Activated CD8-positive, alpha-beta T cell treated with anti-CD3 and anti-CD28 coated beads, Interleukin-2, amount 10 ng/mL, durations not matched to agents 7 days and 5 days (primary cell): ENCODE data around the gene PRR3. TPM values are rescaled to one million over a fixed set of nuclear protein-coding genes. Genes with fewer than 3 reads are reported as not detected.
"Not testable (repeated sequence)": the region's sequence is repeated elsewhere in the genome, so short reads cannot be mapped to it uniquely, and the experiment has no call there.

Experiments
- ATAC-seq: fragments of 150-1000 bp; cut with Tn5 transposase; one replicate; pipeline ENCODE4 v1.10.0; 2021; ENCODE audit warnings: moderate library complexity
- CTCF ChIA-PET: fragments of 350-600 bp; sonication (Branson Sonifier 250); formaldehyde crosslinking; loops from one replicate; lab custom pipeline; 2021; ENCODE audit warnings: antibody characterized with exemption; lab: Charles Lee
- POLR2A ChIA-PET: fragments of 350-600 bp; sonication (Branson Sonifier 250); formaldehyde crosslinking; loops from one replicate; lab custom pipeline; 2021; ENCODE audit warnings: antibody characterized with exemption; lab: Charles Lee
- DNase-seq: peaks from one replicate; pipeline ENCODE4 v3.0.0-alpha.2; 2020
- H3K27ac Mint-ChIP-seq: one replicate; pipeline ENCODE4 v1.8.0; 2021; ENCODE audit warnings: mild to moderate bottlenecking, mixed read lengths
- H3K27me3 Mint-ChIP-seq: one replicate; pipeline ENCODE4 v1.8.0; 2021; ENCODE audit warnings: low read depth, mixed read lengths
- H3K36me3 Mint-ChIP-seq: one replicate; pipeline ENCODE4 v1.8.0; 2021; ENCODE audit warnings: low read depth, mixed read lengths
- H3K4me1 Mint-ChIP-seq: one replicate; pipeline ENCODE4 v1.8.0; 2021; ENCODE audit warnings: low read depth, mixed read lengths
- H3K4me3 Mint-ChIP-seq: one replicate; pipeline ENCODE4 v1.8.0; 2021; ENCODE audit warnings: mild to moderate bottlenecking, mixed read lengths
- H3K9me3 Mint-ChIP-seq: one replicate; pipeline ENCODE4 v1.8.0; 2022; ENCODE audit warnings: mixed read lengths; ENCODE audit not compliant: insufficient read depth
- total RNA-seq, 2 experiments: library from RNA; stranded (reverse); gene quantifications; one replicate each; pipeline ENCODE4 v1.2.3, GENCODE V29; 2021

PRR3 gene
- total RNA-seq, 2 experiments from 2014 or later: 19.7 to 21.1 TPM

- Mint-ChIP-seq H3K4me3 (peak overlapping the region; percentile 22), H3K4me1 (peaks cover 50% of the 10 kb centered on the region), H3K9me3 (peaks cover 21% of the 10 kb centered on the region), H3K36me3 (peaks cover 29% of the 10 kb centered on the region), H3K27ac (peak overlapping the region; percentile 84)
- ATAC-seq, DNase-seq, H3K27me3 Mint-ChIP-seq: not testable (repeated sequence)
- ChIA-PET POLR2A (interaction anchor here (0.7 to 13.0 kb wide), 4 partner anchors 9 to 24 kb away, joined by 6 to 275 read pairs (median 10); no protein-coding TSS in a partner anchor), CTCF (interaction anchor here (0.6 to 4.0 kb wide), 9 partner anchors 8 to 27 kb away, joined by 3 to 43 read pairs (median 8); no protein-coding TSS in a partner anchor)
Measured at GRCh38 chr6:30517767-30518504, 39.2 kb upstream of the PRR3 start.

GRCh38 chr6:30518505-30519145, 38.5 kb upstream of the PRR3 start:
- POLR2A ChIA-PET: interaction anchor here (0.7 to 13.0 kb wide), 4 partner anchors 9 to 25 kb away, joined by 6 to 275 read pairs (median 10); no protein-coding TSS in a partner anchor
- peaks cover 52% of the 10 kb centered on the region for H3K4me1 Mint-ChIP-seq
- peak overlapping the region; percentile 22 for H3K4me3 Mint-ChIP-seq

GRCh38 chr6:30520522-30520921, 36.6 kb upstream of the PRR3 start:
- peaks cover 41% of the 10 kb centered on the region for H3K4me1 Mint-ChIP-seq
- DNase-seq (no peak), ATAC-seq (no peak)
- H3K36me3 Mint-ChIP-seq: peaks cover 41% of the 10 kb centered on the region
- H3K9me3 Mint-ChIP-seq: peaks cover 21% of the 10 kb centered on the region
- no peaks in the 10 kb centered on the region for H3K27me3 Mint-ChIP-seq
- CTCF ChIA-PET: interaction anchor here (1.2 to 3.3 kb wide), 2 partner anchors 12 to 37 kb away, joined by 3 to 19 read pairs; no protein-coding TSS in a partner anchor
- no peak overlapping the region for H3K27ac Mint-ChIP-seq
- H3K4me3 Mint-ChIP-seq: no peak overlapping the region
- POLR2A ChIA-PET: interaction anchor here (0.8 kb wide), 1 partner anchor 27 kb away, joined by 3 read pairs; no protein-coding TSS in a partner anchor

More at GRCh38 chr6:30518505-30519145, 38.5 kb upstream of the PRR3 start:
- Mint-ChIP-seq H3K9me3 (peaks cover 21% of the 10 kb centered on the region), H3K36me3 (peaks cover 30% of the 10 kb centered on the region), H3K27ac (peak overlapping the region; percentile 84)
- not testable (repeated sequence) for H3K27me3 Mint-ChIP-seq, ATAC-seq
- DNase-seq: peak; percentile 78
- CTCF ChIA-PET: interaction anchor here (0.6 to 4.0 kb wide), 9 partner anchors 9 to 35 kb away, joined by 3 to 43 read pairs (median 7); no protein-coding TSS in a partner anchor

- Mint-ChIP-seq H3K36me3 (peaks cover 43% of the 10 kb centered on the region), H3K4me1 (peaks cover 37% of the 10 kb centered on the region), H3K9me3 (peaks cover 21% of the 10 kb centered on the region)
- ChIA-PET CTCF (interaction anchor here (1.1 to 3.3 kb wide), 6 partner anchors 10 to 68 kb away, joined by 3 to 19 read pairs (median 4); no protein-coding TSS in a partner anchor), POLR2A (interaction anchor here (0.8 to 1.1 kb wide), 3 partner anchors 12 to 94 kb away, joined by 3 read pairs; no protein-coding TSS in a partner anchor)
- H3K27me3 Mint-ChIP-seq, H3K4me3 Mint-ChIP-seq, DNase-seq, ATAC-seq, H3K27ac Mint-ChIP-seq: not testable (repeated sequence)
Measured at GRCh38 chr6:30521082-30521481, 36.0 kb upstream of the PRR3 start.

GRCh38 chr6:30521952-30522351, 35.1 kb upstream of the PRR3 start:
- ChIA-PET POLR2A (interaction anchor here (1.1 to 1.4 kb wide), 3 partner anchors 12 to 93 kb away, joined by 3 to 6 read pairs (median 3); no protein-coding TSS in a partner anchor), CTCF (interaction anchor here (1.1 to 3.3 kb wide), 6 partner anchors 9 to 69 kb away, joined by 3 to 19 read pairs (median 4); no protein-coding TSS in a partner anchor)
- not testable (repeated sequence) for H3K27ac Mint-ChIP-seq, DNase-seq, H3K4me3 Mint-ChIP-seq, H3K27me3 Mint-ChIP-seq, ATAC-seq
- Mint-ChIP-seq H3K9me3 (peaks cover 21% of the 10 kb centered on the region), H3K36me3 (peaks cover 43% of the 10 kb centered on the region), H3K4me1 (peaks cover 33% of the 10 kb centered on the region)

- CTCF ChIA-PET: interaction anchor here (0.9 to 2.0 kb wide), 3 partner anchors 10 to 15 kb away, joined by 4 to 9 read pairs (median 7); no protein-coding TSS in a partner anchor
- not testable (repeated sequence) for ATAC-seq, H3K27ac Mint-ChIP-seq, H3K4me3 Mint-ChIP-seq, DNase-seq, H3K9me3 Mint-ChIP-seq, H3K27me3 Mint-ChIP-seq
- Mint-ChIP-seq H3K4me1 (peaks cover 30% of the 10 kb centered on the region), H3K36me3 (peaks cover 21% of the 10 kb centered on the region)
- POLR2A ChIA-PET: interaction anchor here (1.7 kb wide), 1 partner anchor 34 kb away, joined by 6 read pairs; no protein-coding TSS in a partner anchor
Measured at GRCh38 chr6:30526444-30526843, 30.7 kb upstream of the PRR3 start.

GRCh38 chr6:30529349-30529875, 27.7 kb upstream of the PRR3 start:
- H3K36me3 Mint-ChIP-seq: peaks cover 12% of the 10 kb centered on the region
- DNase-seq, H3K27me3 Mint-ChIP-seq, H3K9me3 Mint-ChIP-seq, H3K4me3 Mint-ChIP-seq: not testable (repeated sequence)
- peak; percentile 65 for ATAC-seq
- POLR2A ChIA-PET: interaction anchor here (0.6 to 5.7 kb wide), 9 partner anchors 11 to 239 kb away, joined by 3 to 108 read pairs (median 3); no protein-coding TSS in a partner anchor
- CTCF ChIA-PET: interaction anchor here (0.7 to 4.6 kb wide), 10 partner anchors 12 to 558 kb away, joined by 3 to 140 read pairs (median 18); no protein-coding TSS in a partner anchor
- peaks cover 38% of the 10 kb centered on the region for H3K4me1 Mint-ChIP-seq
- H3K27ac Mint-ChIP-seq: peak overlapping the region; percentile 55

GRCh38 chr6:30530014-30530413, 27.1 kb upstream of the PRR3 start:
- POLR2A ChIA-PET: interaction anchor here (0.6 to 5.7 kb wide), 9 partner anchors 11 to 239 kb away, joined by 3 to 108 read pairs (median 3); no protein-coding TSS in a partner anchor
- Mint-ChIP-seq H3K4me1 (peaks cover 38% of the 10 kb centered on the region), H3K36me3 (peaks cover 8% of the 10 kb centered on the region), H3K27me3 (no peaks in the 10 kb centered on the region), H3K4me3 (no peak overlapping the region), H3K9me3 (no peaks in the 10 kb centered on the region), H3K27ac (peak overlapping the region; percentile 55)
- CTCF ChIA-PET: interaction anchor here (0.7 to 4.6 kb wide), 11 partner anchors 8 to 557 kb away, joined by 3 to 140 read pairs (median 8); no protein-coding TSS in a partner anchor
- ATAC-seq: no peak
- no peak for DNase-seq

- Mint-ChIP-seq H3K4me3 (peak overlapping the region; percentile 29), H3K9me3 (no peaks in the 10 kb centered on the region), H3K4me1 (peaks cover 31% of the 10 kb centered on the region), H3K36me3 (peaks cover 3% of the 10 kb centered on the region), H3K27ac (peak overlapping the region; percentile 54), H3K27me3 (peaks cover 5% of the 10 kb centered on the region)
- ChIA-PET POLR2A (interaction anchor here (0.5 to 5.7 kb wide), 4 partner anchors 8 to 41 kb away, joined by 3 to 108 read pairs (median 6); no protein-coding TSS in a partner anchor), CTCF (interaction anchor here (0.9 to 4.6 kb wide), 9 partner anchors 16 to 223 kb away, joined by 3 to 111 read pairs (median 15); no protein-coding TSS in a partner anchor)
- no peak for DNase-seq
- no peak for ATAC-seq
Measured at GRCh38 chr6:30533460-30534294, 23.4 kb upstream of the PRR3 start.

- Mint-ChIP-seq H3K4me3 (no peak overlapping the region), H3K27me3 (peaks cover 5% of the 10 kb centered on the region), H3K27ac (no peak overlapping the region), H3K4me1 (peaks cover 23% of the 10 kb centered on the region), H3K9me3 (no peaks in the 10 kb centered on the region), H3K36me3 (no peaks in the 10 kb centered on the region)
- ATAC-seq: no peak
- no peak for DNase-seq
- ChIA-PET POLR2A (no interaction called here), CTCF (interaction anchor here (1.6 to 16.2 kb wide), 3 partner anchors 44 to 59 kb away, joined by 5 to 464 read pairs (median 124); no protein-coding TSS in a partner anchor)
Measured at GRCh38 chr6:30537931-30538330, 19.2 kb upstream of the PRR3 start.
